ENCODE results near the gene CDKN2B-AS1. TPM values are rescaled to one million over a fixed set of nuclear protein-coding genes. Genes with fewer than 3 reads are reported as not detected.

The CDKN2B-AS1 gene
- total RNA-seq, 2 donors from 2014 or later: not detected

DNA sequence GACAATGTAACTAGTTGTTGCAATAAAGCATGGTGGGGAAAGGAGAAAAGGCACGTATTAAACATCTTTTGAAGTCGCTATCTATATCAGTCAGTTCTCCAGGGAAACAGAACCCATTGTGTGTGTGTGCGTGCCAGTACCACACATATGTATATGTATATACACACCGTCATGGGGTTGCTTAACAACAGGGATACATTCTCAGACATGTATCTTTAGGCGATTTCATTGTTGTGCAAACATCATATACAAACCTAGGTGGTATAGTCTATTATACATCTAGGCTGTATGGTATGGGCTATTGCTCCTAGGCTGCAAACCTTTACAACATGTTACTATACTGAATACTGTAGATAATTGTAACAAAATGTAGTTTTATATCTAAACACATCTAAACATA lies 2.3 kb downstream of the CDKN2B-AS1 start:
- Mint-ChIP-seq H3K4me1 (peaks cover 14% of the 10 kb centered on the region), H3K9me3 (no peaks in the 10 kb centered on the region), H3K4me3 (no peak overlapping the region), H3K27me3 (ENCODE audit: insufficient read depth) (peaks cover 85% of the 10 kb centered on the region), H3K27ac (no peak overlapping the region), H3K36me3 (ENCODE audit: low read depth) (no peaks in the 10 kb centered on the region)
- Histone ChIP-seq H3K27ac (ENCODE audit: low read depth, low read length) (no peak overlapping the region), H3K4me3 (ENCODE audit: low read length) (no peak overlapping the region), H3K36me3 (ENCODE audit: control insufficient read depth, insufficient read depth, low read length) (no peaks in the 10 kb centered on the region), H3K27me3 (ENCODE audit: control insufficient read depth, insufficient read depth, low read length, poor library complexity, severe bottlenecking) (peaks cover 96% of the 10 kb centered on the region), H3K4me1 (ENCODE audit: control insufficient read depth, insufficient read depth, low read length) (no peaks in the 10 kb centered on the region), H3K9ac (ENCODE audit: extremely low read depth, low read length, poor library complexity, severe bottlenecking) (no peak overlapping the region), H3K9me3 (ENCODE audit: control insufficient read depth, low read length) (no peaks in the 10 kb centered on the region)
- 51 to 75% methylated on average over 2 to 5 of the region's 5 CpGs for WGBS, 2 experiments (ENCODE audit: insufficient coverage in 1 of 2, insufficient read length in 1 of 2)
- TF ChIP-seq, protein P1, sequence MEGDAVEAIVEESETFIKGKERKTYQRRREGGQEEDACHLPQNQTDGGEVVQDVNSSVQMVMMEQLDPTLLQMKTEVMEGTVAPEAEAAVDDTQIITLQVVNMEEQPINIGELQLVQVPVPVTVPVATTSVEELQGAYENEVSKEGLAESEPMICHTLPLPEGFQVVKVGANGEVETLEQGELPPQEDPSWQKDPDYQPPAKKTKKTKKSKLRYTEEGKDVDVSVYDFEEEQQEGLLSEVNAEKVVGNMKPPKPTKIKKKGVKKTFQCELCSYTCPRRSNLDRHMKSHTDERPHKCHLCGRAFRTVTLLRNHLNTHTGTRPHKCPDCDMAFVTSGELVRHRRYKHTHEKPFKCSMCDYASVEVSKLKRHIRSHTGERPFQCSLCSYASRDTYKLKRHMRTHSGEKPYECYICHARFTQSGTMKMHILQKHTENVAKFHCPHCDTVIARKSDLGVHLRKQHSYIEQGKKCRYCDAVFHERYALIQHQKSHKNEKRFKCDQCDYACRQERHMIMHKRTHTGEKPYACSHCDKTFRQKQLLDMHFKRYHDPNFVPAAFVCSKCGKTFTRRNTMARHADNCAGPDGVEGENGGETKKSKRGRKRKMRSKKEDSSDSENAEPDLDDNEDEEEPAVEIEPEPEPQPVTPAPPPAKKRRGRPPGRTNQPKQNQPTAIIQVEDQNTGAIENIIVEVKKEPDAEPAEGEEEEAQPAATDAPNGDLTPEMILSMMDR (conservative IDR thresholded peaks at IDR 0.05): no peak
- DNase-seq: no peak

DNA sequence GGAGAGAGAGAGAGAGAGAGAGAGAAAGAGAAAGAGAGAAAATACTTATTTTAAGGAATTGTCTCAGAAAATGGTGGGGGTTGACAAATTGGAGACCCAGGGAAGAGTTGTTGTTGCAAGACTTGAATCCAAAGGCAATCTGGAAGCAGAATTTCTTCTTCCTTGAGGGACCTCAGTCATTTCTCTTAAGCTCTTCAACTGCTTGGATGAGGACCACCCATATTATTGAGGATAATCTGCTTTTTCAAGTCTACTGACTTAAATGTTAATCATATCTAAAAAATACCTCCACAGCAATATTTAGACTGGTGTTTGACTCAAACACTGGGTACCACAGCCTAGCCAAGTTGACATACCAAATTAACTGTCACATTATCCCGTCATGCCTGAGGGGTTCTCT lies 2.9 kb downstream of the CDKN2B-AS1 start:
- no peaks in the 10 kb centered on the region for H3K4me1 ChIP-seq (ENCODE audit: control insufficient read depth, insufficient read depth, low read length)
- H3K4me1 Mint-ChIP-seq: peaks cover 14% of the 10 kb centered on the region
- no peak overlapping the region for H3K4me3 ChIP-seq (ENCODE audit: low read length)
- H3K27ac Mint-ChIP-seq: no peak overlapping the region
- no peaks in the 10 kb centered on the region for H3K36me3 ChIP-seq (ENCODE audit: control insufficient read depth, insufficient read depth, low read length)
- TF ChIP-seq, protein P1 (conservative IDR thresholded peaks at IDR 0.05): no peak
- no peaks in the 10 kb centered on the region for H3K9me3 Mint-ChIP-seq
- no peaks in the 10 kb centered on the region for H3K36me3 Mint-ChIP-seq (ENCODE audit: low read depth)
- peaks cover 88% of the 10 kb centered on the region for H3K27me3 Mint-ChIP-seq (ENCODE audit: insufficient read depth)
- no peak overlapping the region for H3K4me3 Mint-ChIP-seq
- H3K9me3 ChIP-seq (ENCODE audit: control insufficient read depth, low read length): no peaks in the 10 kb centered on the region
- peaks cover 96% of the 10 kb centered on the region for H3K27me3 ChIP-seq (ENCODE audit: control insufficient read depth, insufficient read depth, low read length, poor library complexity, severe bottlenecking)
- no peak overlapping the region for H3K27ac ChIP-seq (ENCODE audit: low read depth, low read length)
- no peak overlapping the region for H3K9ac ChIP-seq (ENCODE audit: extremely low read depth, low read length, poor library complexity, severe bottlenecking)
- WGBS, 2 experiments (ENCODE audit: insufficient coverage in 1 of 2, insufficient read length in 1 of 2): 82% methylated on average over 1 of the region's 1 CpG; no CpG with 5 or more reads in 1 of the 2 experiments
- no peak for DNase-seq

DNA sequence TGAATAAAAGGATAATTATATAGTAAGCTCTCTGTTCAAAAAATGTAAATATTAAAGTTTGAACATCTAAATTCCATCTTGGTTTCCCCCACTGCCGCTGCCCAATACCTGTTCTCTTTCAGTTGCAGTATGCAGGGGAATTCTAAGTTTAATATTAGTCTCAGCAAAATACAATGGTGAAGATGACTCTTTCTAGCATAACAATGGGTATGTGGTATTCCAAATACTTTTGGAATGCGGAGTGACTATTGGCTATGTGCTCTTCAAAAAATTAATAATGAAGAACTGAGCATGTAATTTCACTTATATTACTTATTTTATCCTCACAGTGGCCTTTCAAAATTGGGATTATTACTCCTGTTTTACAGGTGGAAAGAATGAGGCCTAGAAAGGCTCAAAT lies 3.4 kb downstream of the CDKN2B-AS1 start:
- Histone ChIP-seq H3K27me3 (ENCODE audit: control insufficient read depth, insufficient read depth, low read length, poor library complexity, severe bottlenecking) (peaks cover 96% of the 10 kb centered on the region), H3K36me3 (ENCODE audit: control insufficient read depth, insufficient read depth, low read length) (no peaks in the 10 kb centered on the region), H3K9ac (ENCODE audit: extremely low read depth, low read length, poor library complexity, severe bottlenecking) (no peak overlapping the region), H3K4me1 (ENCODE audit: control insufficient read depth, insufficient read depth, low read length) (no peaks in the 10 kb centered on the region), H3K4me3 (ENCODE audit: low read length) (no peak overlapping the region), H3K9me3 (ENCODE audit: control insufficient read depth, low read length) (no peaks in the 10 kb centered on the region), H3K27ac (ENCODE audit: low read depth, low read length) (no peak overlapping the region)
- WGBS, 2 experiments (ENCODE audit: insufficient coverage in 1 of 2, insufficient read length in 1 of 2): 60 to 78% methylated on average over 1 to 2 of the region's 2 CpGs
- Mint-ChIP-seq H3K4me1 (peaks cover 14% of the 10 kb centered on the region), H3K36me3 (ENCODE audit: low read depth) (no peaks in the 10 kb centered on the region), H3K4me3 (no peak overlapping the region), H3K27ac (no peak overlapping the region), H3K9me3 (no peaks in the 10 kb centered on the region), H3K27me3 (ENCODE audit: insufficient read depth) (peaks cover 89% of the 10 kb centered on the region)
- DNase-seq: no peak
- TF ChIP-seq, protein P1 (conservative IDR thresholded peaks at IDR 0.05): no peak
